DMS53 treated with DMSO at 0.1 percent for 48 hours (cell line): Measurements from ENCODE around the gene DIAPH3.
"Not testable (repeated sequence)": the region's sequence is repeated elsewhere in the genome, so short reads cannot be mapped to it uniquely, and the experiment has no call there.

Source experiments
- DNase-seq: peaks from one replicate; lab custom pipeline; 2025; ENCODE audit not compliant: unreplicated experiment; lab: John Stamatoyannopoulos, UW

The DIAPH3 gene

GRCh38 chr13:60099631-60100420 lies 63.9 kb downstream of the DIAPH3 start:
- no peak for DNase-seq

- no peak for DNase-seq
These were observed 68.4 kb downstream of the DIAPH3 start for GRCh38 chr13:60095300-60095699.

- DNase-seq: no peak
These were observed 69.2 kb downstream of the DIAPH3 start for GRCh38 chr13:60094385-60095088.

GRCh38 chr13:60093425-60094019 lies 70.2 kb downstream of the DIAPH3 start:
- no peak for DNase-seq

- DNase-seq: no peak
These were observed 72.2 kb downstream of the DIAPH3 start for GRCh38 chr13:60091573-60091972.

- no peak for DNase-seq
These were observed 73.2 kb downstream of the DIAPH3 start for GRCh38 chr13:60090574-60090973.

- not testable (repeated sequence) for DNase-seq
These were observed 79.9 kb downstream of the DIAPH3 start for GRCh38 chr13:60083780-60084179.

GRCh38 chr13:60080850-60081249 lies 82.9 kb downstream of the DIAPH3 start:
- DNase-seq: no peak

GRCh38 chr13:60078226-60078625 lies 85.5 kb downstream of the DIAPH3 start:
- DNase-seq: no peak

- DNase-seq: no peak
These were observed 87.9 kb downstream of the DIAPH3 start for GRCh38 chr13:60075850-60076249.

- no peak for DNase-seq
These were observed 89.3 kb downstream of the DIAPH3 start for GRCh38 chr13:60074397-60074796.

- no peak for DNase-seq
These were observed 97.5 kb downstream of the DIAPH3 start for GRCh38 chr13:60066226-60066625.

- DNase-seq: no peak
These were observed 101.2 kb downstream of the DIAPH3 start for GRCh38 chr13:60062502-60062901.

- no peak for DNase-seq
These were observed 102.0 kb downstream of the DIAPH3 start for GRCh38 chr13:60061737-60062136.

GRCh38 chr13:60051754-60052285 lies 111.9 kb downstream of the DIAPH3 start:
- no peak for DNase-seq

GRCh38 chr13:60048353-60048752 lies 115.4 kb downstream of the DIAPH3 start:
- DNase-seq: not testable (repeated sequence)

GRCh38 chr13:60047918-60048317 lies 115.8 kb downstream of the DIAPH3 start:
- no peak for DNase-seq

- DNase-seq: no peak
These were observed 119.4 kb downstream of the DIAPH3 start for GRCh38 chr13:60044321-60044720.

- no peak for DNase-seq
These were observed 120.5 kb downstream of the DIAPH3 start for GRCh38 chr13:60043262-60043661.

GRCh38 chr13:60040668-60041067 lies 123.1 kb downstream of the DIAPH3 start:
- DNase-seq: not testable (repeated sequence)

- no peak for DNase-seq
These were observed 127.9 kb downstream of the DIAPH3 start for GRCh38 chr13:60035874-60036273.

- DNase-seq: no peak
These were observed 130.9 kb downstream of the DIAPH3 start for GRCh38 chr13:60032851-60033250.
